GM21423 (cell line): ENCODE data around the gene CAMK2D.

Experiments
- ATAC-seq: cut with Tn5 transposase; IDR thresholded peaks from one replicate; pipeline ENCODE4 v1.9.1; 2021; ENCODE audit warnings: mild to moderate bottlenecking, moderate library complexity; ENCODE audit not compliant: unreplicated experiment

Gene CAMK2D

GRCh38 chr4:113616443-113616842, 145.1 kb downstream of the CAMK2D start:
- no peak for ATAC-seq

GRCh38 chr4:113614414-113614813, 147.1 kb downstream of the CAMK2D start:
- no peak for ATAC-seq

GRCh38 chr4:113613503-113613902, 148.0 kb downstream of the CAMK2D start:
- ATAC-seq: no peak

- no peak for ATAC-seq
Measured at GRCh38 chr4:113610537-113610936, 151.0 kb downstream of the CAMK2D start.

- no peak for ATAC-seq
Measured at GRCh38 chr4:113607998-113608397, 153.5 kb downstream of the CAMK2D start.

GRCh38 chr4:113607147-113607720, 154.3 kb downstream of the CAMK2D start:
- no peak for ATAC-seq

GRCh38 chr4:113604955-113605354, 156.6 kb downstream of the CAMK2D start:
- no peak for ATAC-seq

- ATAC-seq: no peak
Measured at GRCh38 chr4:113603911-113604310, 157.6 kb downstream of the CAMK2D start.

GRCh38 chr4:113602646-113603228, 158.8 kb downstream of the CAMK2D start:
- ATAC-seq: no peak

GRCh38 chr4:113601636-113602035, 159.9 kb downstream of the CAMK2D start:
- ATAC-seq: no peak

- ATAC-seq: no peak
Measured at GRCh38 chr4:113596396-113596795, 165.1 kb downstream of the CAMK2D start.

- no peak for ATAC-seq
Measured at GRCh38 chr4:113594231-113594556, 167.3 kb downstream of the CAMK2D start.

GRCh38 chr4:113593400-113594230, 167.9 kb downstream of the CAMK2D start:
- ATAC-seq: peak; percentile 61

GRCh38 chr4:113591982-113592381, 169.6 kb downstream of the CAMK2D start:
- ATAC-seq: no peak

GRCh38 chr4:113588895-113589668, 172.5 kb downstream of the CAMK2D start:
- no peak for ATAC-seq

GRCh38 chr4:113587640-113588275, 173.8 kb downstream of the CAMK2D start:
- no peak for ATAC-seq

- ATAC-seq: no peak
Measured at GRCh38 chr4:113587156-113587555, 174.4 kb downstream of the CAMK2D start.

GRCh38 chr4:113586072-113586471, 175.5 kb downstream of the CAMK2D start:
- no peak for ATAC-seq

GRCh38 chr4:113584407-113585150, 177.0 kb downstream of the CAMK2D start:
- no peak for ATAC-seq

GRCh38 chr4:113582737-113583136, 178.8 kb downstream of the CAMK2D start:
- ATAC-seq: no peak
